GM12891 (cell line): ENCODE measurements around the gene CNTN4.

Experiments used
- POLR2A ChIP-seq: IDR thresholded peaks from 2 replicates; pipeline ENCODE4 v1.6.1; 2011; ENCODE audit warnings: low read depth, low read length, control low read depth
- POLR2AphosphoS5 ChIP-seq: IDR thresholded peaks from 2 replicates; pipeline ENCODE4 v1.6.1; 2011; ENCODE audit warnings: low read depth, low read length, control low read depth
- SPI1 ChIP-seq: IDR thresholded peaks from 2 replicates; pipeline ENCODE4 v1.6.1; 2011; ENCODE audit warnings: low read depth, low read length, control low read depth
- TAF1 ChIP-seq: IDR thresholded peaks from 2 replicates; pipeline ENCODE4 v1.6.1; 2011; ENCODE audit warnings: low read depth, low read length, control low read depth

- TF ChIP-seq POLR2AphosphoS5: no peak
- TF ChIP-seq POLR2A: no peak
- TF ChIP-seq TAF1: no peak
- TF ChIP-seq SPI1: no peak
These were observed 342.9 kb downstream of the CNTN4 start for GRCh38 chr3:2441558-2441957.
